ENCODE measurements around the gene IRF2. TPM values are rescaled to one million over a fixed set of nuclear protein-coding genes. Genes with fewer than 3 reads are reported as not detected.

The IRF2 gene
- total and polyA plus RNA-seq, 4 donors = 14.1 to 49.4 (median 27.4) TPM

DNA sequence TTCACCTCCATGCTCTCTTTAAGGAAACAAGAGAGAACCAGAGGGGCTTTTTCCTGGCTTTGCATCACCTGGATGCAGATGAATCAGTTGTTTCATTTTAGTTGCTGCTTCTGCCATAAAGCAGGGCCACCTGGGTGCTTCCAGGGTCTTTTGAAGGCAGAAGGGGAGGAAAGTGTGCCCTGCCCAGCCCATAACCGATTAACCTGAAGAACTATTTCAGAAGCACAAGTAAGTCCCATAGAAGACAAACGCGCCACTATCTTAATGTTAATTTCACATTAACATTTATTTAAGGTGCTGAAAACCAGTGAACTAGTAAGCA lies 32.1 kb downstream of the IRF2 start:
- no peak overlapping the region for H3K4me3 ChIP-seq (ENCODE audit: low read length in 2 of 2)
- no peaks in the 10 kb centered on the region for H3K27me3 ChIP-seq (ENCODE audit: control insufficient read depth in 1 of 2, insufficient read depth in 2 of 2, low read length in 1 of 2)
- H3K4me1 ChIP-seq (ENCODE audit: control insufficient read depth in 1 of 2, insufficient read depth in 2 of 2, low read length in 2 of 2) = peaks cover 2 to 4% of the 10 kb centered on the region in 2 donors
- 32 to 35% methylated on average over 3 of the region's 3 CpGs for WGBS, 2 donors
- DNase-seq = no peak
- no peaks in the 10 kb centered on the region for H3K9me3 ChIP-seq (ENCODE audit: control insufficient read depth, low read length)
- no peak for ATAC-seq (ENCODE audit: low FRiP score)
- no peak overlapping the region for H3K27ac ChIP-seq (ENCODE audit: low read depth in 1 of 2, low read length in 2 of 2)
- peaks cover 0 to 2% of the 10 kb centered on the region in 2 donors for H3K36me3 ChIP-seq (ENCODE audit: control insufficient read depth in 1 of 2, insufficient read depth in 2 of 2, low read length in 1 of 2)
- intact Hi-C loops (cut with DNase I) = no loop called here

DNA sequence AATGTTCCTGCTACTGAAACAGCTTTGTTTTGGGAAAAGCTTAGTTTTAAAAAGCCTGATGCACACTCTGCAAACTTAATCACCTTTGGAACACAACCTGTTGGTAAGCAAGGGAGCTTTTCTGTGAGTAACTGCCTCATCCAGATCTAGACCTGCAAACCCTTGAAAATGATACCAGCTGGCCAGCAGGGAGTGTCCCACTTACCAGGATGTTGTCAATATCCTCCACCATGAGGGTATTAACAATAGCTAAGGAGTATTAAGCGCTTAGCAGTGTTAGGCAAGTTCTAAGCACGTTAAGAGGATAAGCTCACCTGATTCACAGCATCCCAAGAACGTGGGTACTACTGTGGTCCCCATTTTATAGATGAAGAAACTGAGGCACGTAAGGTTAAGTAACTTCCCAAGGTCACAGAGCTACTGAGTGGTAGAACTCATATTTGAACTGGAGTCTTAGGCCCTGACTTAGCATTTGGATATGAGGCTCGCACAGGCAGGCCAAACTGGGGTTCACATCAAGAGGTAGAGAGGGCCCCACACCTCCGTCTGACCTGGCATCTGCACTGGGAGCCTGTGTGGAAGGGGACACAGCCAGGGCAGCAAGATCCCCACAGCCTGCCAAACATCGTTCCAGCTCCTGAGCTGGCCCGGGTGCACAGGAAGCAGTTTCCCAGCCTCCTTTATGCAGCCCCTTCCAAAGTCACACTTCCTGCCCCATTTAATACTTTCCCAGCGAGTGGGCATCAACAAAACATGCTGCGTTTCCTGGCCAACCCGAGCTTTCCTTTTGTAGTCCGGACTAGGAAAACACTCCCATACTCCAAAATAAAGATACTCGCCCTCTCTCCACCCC lies 32.7 kb downstream of the IRF2 start:
- H3K4me3 ChIP-seq (ENCODE audit: low read length in 2 of 2) = no peak overlapping the region
- DNase-seq = no peak
- H3K4me1 ChIP-seq (ENCODE audit: control insufficient read depth in 1 of 2, insufficient read depth in 2 of 2, low read length in 2 of 2) = peaks cover 2 to 4% of the 10 kb centered on the region in 2 donors
- WGBS, 2 donors = 27 to 32% methylated on average over 13 of the region's 13 CpGs
- peak; percentile 49 for ATAC-seq (ENCODE audit: low FRiP score)
- H3K27me3 ChIP-seq (ENCODE audit: control insufficient read depth in 1 of 2, insufficient read depth in 2 of 2, low read length in 1 of 2) = no peaks in the 10 kb centered on the region
- intact Hi-C loops (cut with DNase I) = no loop called here
- H3K27ac ChIP-seq (ENCODE audit: low read depth in 1 of 2, low read length in 2 of 2) = peak overlapping the region in 1 of 2 donors; percentile 41
- H3K9me3 ChIP-seq (ENCODE audit: control insufficient read depth, low read length) = no peaks in the 10 kb centered on the region
- peaks cover 0 to 2% of the 10 kb centered on the region in 2 donors for H3K36me3 ChIP-seq (ENCODE audit: control insufficient read depth in 1 of 2, insufficient read depth in 2 of 2, low read length in 1 of 2)

DNA sequence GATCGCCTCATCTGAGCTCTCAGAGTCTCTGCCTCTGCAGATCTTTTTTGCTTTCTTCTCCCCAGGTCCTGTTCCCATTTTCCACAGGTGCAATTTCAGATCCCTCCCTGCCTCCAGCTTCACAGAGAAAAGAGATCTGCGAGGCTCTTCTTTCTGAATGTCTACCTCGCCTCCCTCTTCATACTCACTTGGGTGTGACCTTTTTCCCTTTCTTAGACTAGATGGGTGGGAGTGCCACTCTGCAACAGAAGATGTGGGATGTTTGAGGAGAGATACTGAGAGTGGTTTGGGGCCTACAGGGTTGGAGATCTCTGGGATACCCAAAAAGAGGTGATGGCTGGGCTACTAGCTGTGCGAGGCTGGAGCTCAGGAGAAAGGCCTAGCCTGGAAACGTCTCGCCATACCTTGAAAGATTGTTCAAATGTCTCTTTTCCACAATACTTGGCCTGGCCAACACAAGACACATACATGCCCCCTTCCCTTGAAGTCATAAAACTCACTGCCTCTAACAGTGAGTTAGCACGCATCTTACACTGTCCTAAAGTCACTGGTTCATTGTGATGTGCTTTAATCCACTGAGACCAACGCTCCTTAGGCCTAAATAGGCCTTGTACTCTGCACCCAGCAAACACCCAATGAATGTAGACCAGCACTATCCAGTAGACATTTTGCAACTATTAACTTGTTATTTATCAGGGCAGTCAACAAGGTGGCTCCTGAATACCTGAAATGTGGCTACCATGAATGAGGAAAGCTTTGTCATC lies 33.6 kb downstream of the IRF2 start:
- peaks cover 2 to 4% of the 10 kb centered on the region in 2 donors for H3K4me1 ChIP-seq (ENCODE audit: control insufficient read depth in 1 of 2, insufficient read depth in 2 of 2, low read length in 2 of 2)
- no peak overlapping the region for H3K4me3 ChIP-seq (ENCODE audit: low read length in 2 of 2)
- H3K27me3 ChIP-seq (ENCODE audit: control insufficient read depth in 1 of 2, insufficient read depth in 2 of 2, low read length in 1 of 2) = no peaks in the 10 kb centered on the region
- ATAC-seq (ENCODE audit: low FRiP score) (no peak), DNase-seq (no peak)
- no peaks in the 10 kb centered on the region for H3K9me3 ChIP-seq (ENCODE audit: control insufficient read depth, low read length)
- intact Hi-C loops (cut with DNase I) = no loop called here
- H3K36me3 ChIP-seq (ENCODE audit: control insufficient read depth in 1 of 2, insufficient read depth in 2 of 2, low read length in 1 of 2) = peaks cover 0 to 2% of the 10 kb centered on the region in 2 donors
- WGBS, 2 donors = 96% methylated on average over 8 of the region's 8 CpGs
- no peak overlapping the region for H3K27ac ChIP-seq (ENCODE audit: low read depth in 1 of 2, low read length in 2 of 2)

DNA sequence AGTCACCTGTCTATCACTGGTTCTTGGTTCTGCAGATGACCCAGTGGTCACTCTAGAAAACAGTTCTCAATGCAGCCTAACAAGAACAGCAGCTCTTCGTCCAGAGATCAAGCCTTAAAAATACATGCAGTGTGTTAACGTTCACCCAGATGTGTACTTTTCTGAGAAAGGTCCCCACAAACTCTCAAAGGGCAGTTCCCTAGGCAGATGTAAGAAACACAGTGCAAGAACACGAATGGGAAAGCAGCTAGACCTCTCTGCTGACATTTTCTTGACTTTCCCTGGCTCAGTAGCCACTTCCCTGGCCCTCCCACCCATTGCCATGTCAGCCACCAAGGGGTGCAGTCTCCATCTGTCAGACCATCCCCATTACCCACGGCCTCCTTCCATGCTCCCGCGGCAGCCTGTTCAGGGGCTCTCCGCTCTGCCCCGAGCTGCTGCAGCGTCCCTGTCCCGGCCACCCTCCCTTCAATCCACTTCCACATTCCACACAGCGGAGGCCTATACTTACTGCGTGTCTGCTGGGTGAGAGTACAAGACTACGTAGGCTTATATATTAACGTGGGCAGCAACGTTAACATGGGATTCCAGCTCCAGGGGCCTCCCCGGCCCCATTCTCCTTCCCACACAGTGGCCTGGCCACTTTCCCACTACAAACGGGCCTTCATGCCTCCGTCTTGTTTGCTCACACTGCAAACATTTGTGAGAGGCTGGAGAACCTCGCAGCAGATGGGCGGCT lies 34.3 kb downstream of the IRF2 start:
- WGBS, 2 donors = 77 to 81% methylated on average over 20 of the region's 20 CpGs
- H3K4me3 ChIP-seq (ENCODE audit: low read length in 2 of 2) = no peak overlapping the region

DNA sequence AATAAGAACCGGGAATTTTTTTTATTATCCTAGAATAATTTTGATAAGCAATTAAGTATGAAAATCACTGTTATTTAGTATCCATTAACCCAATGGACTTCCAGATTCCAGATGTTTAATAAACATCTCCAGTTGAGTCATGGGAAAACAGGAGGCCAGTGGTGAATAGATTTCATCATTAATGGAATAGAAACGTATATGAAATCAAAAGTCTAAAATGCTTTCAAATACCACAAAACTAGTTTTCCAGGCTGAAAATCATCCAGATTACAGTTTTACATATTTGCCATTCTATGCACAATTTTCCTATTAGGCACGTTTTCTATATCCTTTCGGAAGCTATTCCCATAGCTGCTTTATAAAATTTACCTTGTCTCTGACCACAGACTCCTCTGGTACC lies 35.0 kb downstream of the IRF2 start:
- H3K27ac ChIP-seq (ENCODE audit: low read depth in 1 of 2, low read length in 2 of 2) = no peak overlapping the region
- DNase-seq (no peak), ATAC-seq (ENCODE audit: low FRiP score) (no peak)
- intact Hi-C loops (cut with DNase I) = no loop called here
- no peaks in the 10 kb centered on the region for H3K9me3 ChIP-seq (ENCODE audit: control insufficient read depth, low read length)
- no peak overlapping the region for H3K4me3 ChIP-seq (ENCODE audit: low read length in 2 of 2)
- WGBS, 2 donors = 91% methylated on average over 4 of the region's 4 CpGs
- peaks cover 2 to 4% of the 10 kb centered on the region in 2 donors for H3K4me1 ChIP-seq (ENCODE audit: control insufficient read depth in 1 of 2, insufficient read depth in 2 of 2, low read length in 2 of 2)
- H3K27me3 ChIP-seq (ENCODE audit: control insufficient read depth in 1 of 2, insufficient read depth in 2 of 2, low read length in 1 of 2) = no peaks in the 10 kb centered on the region
- no peaks in the 10 kb centered on the region for H3K36me3 ChIP-seq (ENCODE audit: control insufficient read depth in 1 of 2, insufficient read depth in 2 of 2, low read length in 1 of 2)

More for the DNA sequence above, 34.3 kb downstream of the IRF2 start:
- Histone ChIP-seq H3K4me1 (ENCODE audit: control insufficient read depth in 1 of 2, insufficient read depth in 2 of 2, low read length in 2 of 2) (peaks cover 2 to 4% of the 10 kb centered on the region in 2 donors), H3K9me3 (ENCODE audit: control insufficient read depth, low read length) (no peaks in the 10 kb centered on the region), H3K27me3 (ENCODE audit: control insufficient read depth in 1 of 2, insufficient read depth in 2 of 2, low read length in 1 of 2) (no peaks in the 10 kb centered on the region), H3K36me3 (ENCODE audit: control insufficient read depth in 1 of 2, insufficient read depth in 2 of 2, low read length in 1 of 2) (peaks cover 0 to 1% of the 10 kb centered on the region in 2 donors), H3K27ac (ENCODE audit: low read depth in 1 of 2, low read length in 2 of 2) (no peak overlapping the region)
- DNase-seq (no peak), ATAC-seq (ENCODE audit: low FRiP score) (peak; percentile 70)
- intact Hi-C loops (cut with DNase I) = no loop called here

DNA sequence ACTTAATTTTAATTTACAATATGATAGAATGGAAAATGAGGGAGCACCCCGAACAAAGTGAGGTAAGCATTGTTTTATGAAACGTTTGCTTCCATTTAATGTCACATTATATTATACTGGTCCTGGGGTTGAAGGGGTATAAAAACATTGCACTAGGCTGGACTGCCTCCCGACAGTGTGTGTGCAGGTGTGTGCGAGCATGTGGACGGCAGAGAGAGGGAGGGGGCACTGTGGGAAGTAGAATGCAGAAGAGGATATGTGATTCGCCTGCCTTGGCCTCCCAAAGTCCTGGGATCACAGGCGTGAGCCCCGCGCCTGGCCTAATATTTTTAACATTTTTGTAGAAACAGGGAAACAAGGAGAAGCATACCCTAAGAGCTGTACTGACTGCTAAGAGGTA lies 36.0 kb downstream of the IRF2 start:
- no peak overlapping the region for H3K27ac ChIP-seq (ENCODE audit: low read depth in 1 of 2, low read length in 2 of 2)
- H3K4me3 ChIP-seq (ENCODE audit: low read length in 2 of 2) = no peak overlapping the region
- ATAC-seq (ENCODE audit: low FRiP score) = no peak
- no peak for DNase-seq
- 83% methylated on average over 9 of the region's 9 CpGs for WGBS, 2 donors
- no peaks in the 10 kb centered on the region for H3K36me3 ChIP-seq (ENCODE audit: control insufficient read depth in 1 of 2, insufficient read depth in 2 of 2, low read length in 1 of 2)
- no peaks in the 10 kb centered on the region for H3K9me3 ChIP-seq (ENCODE audit: control insufficient read depth, low read length)
- H3K27me3 ChIP-seq (ENCODE audit: control insufficient read depth in 1 of 2, insufficient read depth in 2 of 2, low read length in 1 of 2) = no peaks in the 10 kb centered on the region
- peaks cover 2 to 4% of the 10 kb centered on the region in 2 donors for H3K4me1 ChIP-seq (ENCODE audit: control insufficient read depth in 1 of 2, insufficient read depth in 2 of 2, low read length in 2 of 2)
- intact Hi-C loops (cut with DNase I) = no loop called here

DNA sequence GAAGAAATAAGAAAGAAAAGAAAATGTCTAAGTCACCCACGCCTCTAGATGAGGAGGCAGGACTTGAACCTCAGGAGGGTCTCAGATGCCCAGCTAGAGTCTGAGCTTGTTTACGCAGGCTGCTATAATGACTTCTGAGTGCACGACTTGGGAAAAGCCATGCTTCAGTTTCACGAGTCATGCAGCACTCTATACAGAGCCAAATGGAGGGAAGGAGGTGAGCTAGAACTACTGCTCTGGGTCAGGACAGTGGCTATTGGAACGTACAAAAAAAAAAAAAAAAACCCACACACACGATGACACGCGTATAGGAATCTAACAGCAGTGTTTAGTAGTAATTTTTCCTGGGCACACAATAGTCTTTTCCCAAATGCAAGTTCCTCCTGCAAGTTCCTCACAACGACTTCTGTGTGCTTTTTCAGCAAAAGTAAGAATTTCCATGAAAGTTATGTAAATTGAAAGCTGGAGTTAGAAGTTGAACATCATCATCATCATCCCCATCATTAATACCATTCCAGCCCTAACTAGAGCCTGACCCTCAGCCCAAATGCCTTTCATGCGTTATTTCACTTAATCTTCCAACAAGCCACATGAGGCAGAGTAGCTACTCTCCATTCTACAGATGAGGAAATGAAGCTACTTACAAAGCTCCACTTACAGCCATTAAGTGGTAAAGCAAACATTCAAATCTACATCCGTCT lies 36.6 kb downstream of the IRF2 start:
- ATAC-seq (ENCODE audit: low FRiP score) = no peak
- 75 to 76% methylated on average over 11 of the region's 11 CpGs for WGBS, 2 donors
- Histone ChIP-seq H3K9me3 (ENCODE audit: control insufficient read depth, low read length) (no peaks in the 10 kb centered on the region), H3K36me3 (ENCODE audit: control insufficient read depth in 1 of 2, insufficient read depth in 2 of 2, low read length in 1 of 2) (no peaks in the 10 kb centered on the region), H3K4me3 (ENCODE audit: low read length in 2 of 2) (no peak overlapping the region), H3K4me1 (ENCODE audit: control insufficient read depth in 1 of 2, insufficient read depth in 2 of 2, low read length in 2 of 2) (peaks cover 2 to 4% of the 10 kb centered on the region in 2 donors), H3K27ac (ENCODE audit: low read depth in 1 of 2, low read length in 2 of 2) (no peak overlapping the region), H3K27me3 (ENCODE audit: control insufficient read depth in 1 of 2, insufficient read depth in 2 of 2, low read length in 1 of 2) (no peaks in the 10 kb centered on the region)
- intact Hi-C loops (cut with DNase I) = no loop called here
- no peak for DNase-seq

DNA sequence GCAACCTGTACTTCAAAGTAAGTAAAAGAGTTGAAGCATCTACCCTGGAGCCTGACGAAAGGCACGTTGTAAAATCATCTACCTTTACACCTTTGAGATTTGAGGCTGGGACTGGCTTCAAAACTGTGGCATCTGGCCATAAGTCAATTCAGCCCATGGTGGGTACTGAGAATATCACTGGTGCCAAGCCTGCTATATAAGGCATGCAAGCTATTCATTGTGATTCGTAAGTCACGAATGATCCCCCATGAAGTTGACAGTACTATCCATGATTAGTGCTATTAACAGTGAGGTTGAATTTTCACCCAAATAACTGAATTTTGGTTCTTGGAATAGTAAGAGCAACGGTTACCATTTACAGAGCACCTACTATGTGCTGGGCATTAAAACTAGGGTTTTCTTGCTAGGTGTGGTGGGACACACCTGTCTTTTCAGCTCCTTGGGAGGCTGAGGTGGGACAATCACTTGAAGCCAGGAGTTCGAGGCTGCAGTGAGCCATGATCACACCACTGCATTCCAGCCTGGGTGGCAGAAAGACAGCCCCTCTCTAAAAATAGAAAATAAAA lies 39.8 kb downstream of the IRF2 start:
- WGBS, 2 donors = 69 to 74% methylated on average over 6 of the region's 6 CpGs

More for the DNA sequence above, 39.8 kb downstream of the IRF2 start:
- H3K4me1 ChIP-seq (ENCODE audit: control insufficient read depth in 1 of 2, insufficient read depth in 2 of 2, low read length in 2 of 2) = no peaks in the 10 kb centered on the region
- intact Hi-C loops (cut with DNase I) = no loop called here
- H3K27me3 ChIP-seq (ENCODE audit: control insufficient read depth in 1 of 2, insufficient read depth in 2 of 2, low read length in 1 of 2) = no peaks in the 10 kb centered on the region
- H3K36me3 ChIP-seq (ENCODE audit: control insufficient read depth in 1 of 2, insufficient read depth in 2 of 2, low read length in 1 of 2) = no peaks in the 10 kb centered on the region
- DNase-seq = no peak
- no peak overlapping the region for H3K27ac ChIP-seq (ENCODE audit: low read depth in 1 of 2, low read length in 2 of 2)
- H3K4me3 ChIP-seq (ENCODE audit: low read length in 2 of 2) = no peak overlapping the region
- no peaks in the 10 kb centered on the region for H3K9me3 ChIP-seq (ENCODE audit: control insufficient read depth, low read length)
- no peak for ATAC-seq (ENCODE audit: low FRiP score)
